B cell (primary cell): ENCODE measurements around the gene CBX5. TPM values are rescaled to one million over a fixed set of nuclear protein-coding genes. Genes with fewer than 3 reads are reported as not detected.
A peak's percentile ranks its signal among the peaks of the same experiment; 100 is the strongest.
"Not testable (repeated sequence)": the region's sequence is repeated elsewhere in the genome, so short reads cannot be mapped to it uniquely, and the experiment has no call there.

Experiments used
- ATAC-seq: fragments of 200-7000 bp; cut with Tn5 transposase; one replicate; pipeline ENCODE4 v1.10.0; 2021; ENCODE audit warnings: low read depth, mild to moderate bottlenecking, moderate number of reproducible peaks, moderate library complexity
- CTCF ChIA-PET: fragments of 350-600 bp; sonication (Branson Sonifier 250); formaldehyde crosslinking; loops from one replicate; lab custom pipeline; 2021; ENCODE audit warnings: antibody characterized with exemption, inconsistent platforms; lab: Charles Lee
- POLR2A ChIA-PET: fragments of 350-600 bp; sonication (Branson Sonifier 250); formaldehyde crosslinking; loops from one replicate; lab custom pipeline; 2021; ENCODE audit warnings: antibody characterized with exemption; lab: Charles Lee
- DNase-seq: peaks from one replicate; pipeline ENCODE4 v3.0.0; 2013
- H2AFZ ChIP-seq: 2 replicates; pipeline ENCODE4 v1.6.1; 2012; ENCODE audit warnings: mild to moderate bottlenecking, low read depth, low read length; ENCODE audit not compliant: insufficient read depth, poor library complexity, severe bottlenecking
- H3K27ac ChIP-seq, 2 donors: 1 replicate in 1 of 2; 2 replicates in 1 of 2; pipeline ENCODE4 v1.5.1; 2012 to 2013; ENCODE audit warnings: low read length in 2 of 2, mild to moderate bottlenecking in 2 of 2, moderate library complexity in 1 of 2
- H3K27me3 ChIP-seq, 4 experiments: fragments of 200-600 bp in 1 of 4; sonication (generic) in 1 of 4; replicated peaks in 1 of 4; 1 replicate in 2 of 4; 2 replicates in 2 of 4; pipeline versions ENCODE4 v1.6.1 to v1.7.0; 2013 to 2016; ENCODE audit warnings: low read length in 3 of 4, mild to moderate bottlenecking in 2 of 4, mixed read lengths in 1 of 4, moderate library complexity in 1 of 4; ENCODE audit not compliant: insufficient read depth in 4 of 4, control insufficient read depth in 3 of 4; ENCODE audit errors: control extremely low read depth in 1 of 4
- H3K36me3 ChIP-seq, 2 experiments: replicated peaks in 1 of 2; 1 replicate in 1 of 2; 2 replicates in 1 of 2; pipeline versions ENCODE4 v1.6.1 to v1.7.1; 2013; ENCODE audit warnings: low read length in 1 of 2; ENCODE audit not compliant: insufficient read depth in 2 of 2, control insufficient read depth in 1 of 2; ENCODE audit errors: control extremely low read depth in 1 of 2, extremely low read depth in 1 of 2
- H3K4me1 ChIP-seq, 2 donors: fragments of 200-600 bp in 1 of 2; sonication (generic) in 1 of 2; 1 replicate in 1 of 2; 2 replicates in 1 of 2; pipeline versions ENCODE4 v1.5.1 to v1.6.1; 2013 to 2017; ENCODE audit warnings: low read length in 2 of 2; ENCODE audit not compliant: control insufficient read depth in 2 of 2, insufficient read depth in 2 of 2
- H3K4me2 ChIP-seq: replicated peaks from 2 replicates; pipeline ENCODE3; 2012; ENCODE audit warnings: mild to moderate bottlenecking, low read depth, low read length; ENCODE audit not compliant: poor library complexity, severe bottlenecking
- H3K4me3 ChIP-seq, 5 experiments: fragments of 200-600 bp in 1 of 5; sonication (generic) in 1 of 5; 1 replicate in 3 of 5; 2 replicates in 2 of 5; pipeline versions ENCODE4 v1.5.1 to v1.7.0; 2011 to 2016; ENCODE audit warnings: low read length in 4 of 5, mild to moderate bottlenecking in 4 of 5, low read depth in 2 of 5, control low read depth in 1 of 5, moderate library complexity in 1 of 5; ENCODE audit not compliant: insufficient read depth in 1 of 5; ENCODE audit errors: control extremely low read depth in 1 of 5, extremely low read depth in 1 of 5
- H3K79me2 ChIP-seq: fragments of 200-600 bp; sonication (generic); one replicate; pipeline ENCODE4 v1.6.0; 2016; ENCODE audit warnings: low read length; ENCODE audit not compliant: control insufficient read depth, insufficient read depth
- H3K9ac ChIP-seq: fragments of 200-600 bp; sonication (generic); 2 replicates; pipeline ENCODE4 v1.6.1; 2017; ENCODE audit warnings: mild to moderate bottlenecking, low read length, moderate library complexity
- H3K9me3 ChIP-seq, 3 donors: one replicate each; pipeline versions ENCODE4 v1.6.1 to v1.7.1; 2013; ENCODE audit warnings: low read length in 2 of 3; ENCODE audit not compliant: control insufficient read depth in 2 of 3, insufficient read depth in 1 of 3; ENCODE audit errors: control extremely low read depth in 1 of 3
- H4K20me1 ChIP-seq: 2 replicates; pipeline ENCODE4 v1.6.0; 2012; ENCODE audit warnings: mild to moderate bottlenecking, low read length; ENCODE audit not compliant: insufficient read depth, control insufficient read depth, poor library complexity, severe bottlenecking
- H3K27ac Mint-ChIP-seq: one replicate; pipeline ENCODE4 v1.8.0; 2021; ENCODE audit warnings: mixed read lengths
- H3K27me3 Mint-ChIP-seq: one replicate; pipeline ENCODE4 v1.8.0; 2021; ENCODE audit warnings: mixed read lengths
- H3K4me1 Mint-ChIP-seq: one replicate; pipeline ENCODE4 v1.8.0; 2021; ENCODE audit warnings: mixed read lengths
- H3K4me3 Mint-ChIP-seq: one replicate; pipeline ENCODE4 v1.8.0; 2021; ENCODE audit warnings: mixed read lengths
- H3K9me3 Mint-ChIP-seq: one replicate; pipeline ENCODE4 v1.8.0; 2022; ENCODE audit warnings: mixed read lengths; ENCODE audit not compliant: insufficient read depth
- EZH2 ChIP-seq: IDR thresholded peaks from 2 replicates; pipeline ENCODE4 v1.6.1; 2012; ENCODE audit warnings: borderline replicate concordance, low read depth, mild to moderate bottlenecking, moderate library complexity, low read length; ENCODE audit not compliant: insufficient read depth, poor library complexity, severe bottlenecking
- WGBS: methylation state at CpG from one replicate; pipeline ENCODE4 v1.1.5; 2013; ENCODE audit warnings: missing lambda C conversion rate; ENCODE audit not compliant: insufficient coverage; 5-methylcytosine and 5-hydroxymethylcytosine counted together
- intact Hi-C: fragments of 100-400 bp; cut with micrococcal nuclease; formaldehyde crosslinking; loops from one replicate; pipeline ENCODE4 v1.10.0; 2022
- polyA plus RNA-seq: library from polyadenylated mRNA; depleted of rRNA; stranded (reverse); fragments of >200 nt; gene quantifications from 2 replicates; pipeline ENCODE4 v1.2.3, GENCODE V29; 2012
- total RNA-seq, 2 donors: library from RNA; stranded (reverse); fragments of 120-200 nt in 1 of 2; gene quantifications; 1 replicate in 1 of 2; 2 replicates in 1 of 2; pipeline versions ENCODE4 v1.2.3 to v1.2.4, GENCODE V29; 2013 to 2022
- TF ChIP-seq, protein P1 (sequence below): fragments of 200-600 bp; IDR thresholded peaks from one replicate; pipeline ENCODE4 v1.8.0; 2022; ENCODE audit warnings: antibody characterized with exemption, mild to moderate bottlenecking

Gene CBX5
- total and polyA plus RNA-seq, 2 donors (not counting 1 experiment from before 2014, with no cell fraction given) = 10.5 to 66.2 TPM

DNA sequence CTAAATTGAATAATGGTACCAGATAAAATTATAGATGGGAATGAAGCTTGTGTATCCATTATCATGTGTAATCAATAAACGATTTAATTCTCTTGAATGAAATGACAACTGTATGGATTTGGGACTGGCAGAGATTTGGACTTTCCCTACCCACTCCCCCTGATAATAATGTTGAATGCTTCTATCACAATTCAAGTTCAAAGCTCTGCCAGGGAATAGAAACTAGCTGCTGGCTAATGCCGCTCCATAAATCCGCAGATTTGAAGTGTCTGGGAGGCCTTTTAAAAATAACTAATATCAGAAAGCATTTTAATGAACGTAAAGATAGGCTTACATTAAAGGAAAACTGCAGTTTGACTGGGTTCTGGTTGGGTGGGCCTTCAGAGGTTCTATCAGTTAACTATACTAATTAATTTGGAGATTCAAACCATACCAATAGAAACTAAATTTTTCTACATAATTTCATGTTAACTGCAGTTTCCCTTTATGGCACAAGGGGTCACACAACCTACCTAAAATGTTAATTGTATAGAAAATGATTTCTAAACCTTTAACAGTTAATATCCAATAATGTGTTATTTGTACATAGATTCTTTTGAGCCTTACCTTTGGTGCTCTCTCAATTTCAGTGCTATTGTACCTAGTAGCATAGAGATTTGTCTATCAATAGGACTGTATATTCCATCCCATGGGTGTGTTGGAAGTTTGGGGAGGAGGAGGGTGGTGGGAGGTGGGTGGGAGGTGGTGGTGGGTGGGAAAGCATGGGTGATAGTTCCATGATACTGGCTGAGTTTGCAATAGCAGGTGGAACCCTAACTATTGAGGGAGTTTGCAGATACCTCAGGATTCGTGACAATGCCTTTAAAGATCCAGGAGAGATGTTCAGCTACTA, 5.5 kb upstream of the CBX5 start:
- H3K4me2 ChIP-seq = peak overlapping the region; percentile 36
- no peak overlapping the region for H3K9ac ChIP-seq
- H3K9me3 ChIP-seq = no peaks in the 10 kb centered on the region
- H3K4me1 ChIP-seq = peaks cover 51 to 59% of the 10 kb centered on the region in 2 donors
- H3K27me3 ChIP-seq = no peaks in the 10 kb centered on the region
- no peak overlapping the region for H2AFZ ChIP-seq
- TF ChIP-seq, protein P1, sequence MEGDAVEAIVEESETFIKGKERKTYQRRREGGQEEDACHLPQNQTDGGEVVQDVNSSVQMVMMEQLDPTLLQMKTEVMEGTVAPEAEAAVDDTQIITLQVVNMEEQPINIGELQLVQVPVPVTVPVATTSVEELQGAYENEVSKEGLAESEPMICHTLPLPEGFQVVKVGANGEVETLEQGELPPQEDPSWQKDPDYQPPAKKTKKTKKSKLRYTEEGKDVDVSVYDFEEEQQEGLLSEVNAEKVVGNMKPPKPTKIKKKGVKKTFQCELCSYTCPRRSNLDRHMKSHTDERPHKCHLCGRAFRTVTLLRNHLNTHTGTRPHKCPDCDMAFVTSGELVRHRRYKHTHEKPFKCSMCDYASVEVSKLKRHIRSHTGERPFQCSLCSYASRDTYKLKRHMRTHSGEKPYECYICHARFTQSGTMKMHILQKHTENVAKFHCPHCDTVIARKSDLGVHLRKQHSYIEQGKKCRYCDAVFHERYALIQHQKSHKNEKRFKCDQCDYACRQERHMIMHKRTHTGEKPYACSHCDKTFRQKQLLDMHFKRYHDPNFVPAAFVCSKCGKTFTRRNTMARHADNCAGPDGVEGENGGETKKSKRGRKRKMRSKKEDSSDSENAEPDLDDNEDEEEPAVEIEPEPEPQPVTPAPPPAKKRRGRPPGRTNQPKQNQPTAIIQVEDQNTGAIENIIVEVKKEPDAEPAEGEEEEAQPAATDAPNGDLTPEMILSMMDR = peak; percentile 57
- no peak for TF ChIP-seq EZH2
- ATAC-seq (no peak), DNase-seq (no peak)
- peaks cover 46% of the 10 kb centered on the region for H4K20me1 ChIP-seq
- H3K4me3 ChIP-seq = no peak overlapping the region
- peak overlapping the region; percentile 5 for H3K4me3 Mint-ChIP-seq
- H3K27ac Mint-ChIP-seq = no peak overlapping the region
- peaks cover 64% of the 10 kb centered on the region for H3K4me1 Mint-ChIP-seq
- no peaks in the 10 kb centered on the region for H3K9me3 Mint-ChIP-seq
- H3K36me3 ChIP-seq = peaks cover 2 to 73% of the 10 kb centered on the region in 2 experiments
- ChIA-PET CTCF (interaction anchor here (0.8 to 2.3 kb wide), 8 partner anchors 9 to 95 kb away, joined by 3 to 12 read pairs (median 3); partner anchors contain the start of gene COPZ1), POLR2A (interaction anchor here (1.0 to 1.3 kb wide), 2 partner anchors 39 to 74 kb away, joined by 3 read pairs; partner anchors contain the start of gene COPZ1)
- intact Hi-C loops = no loop called here
- H3K79me2 ChIP-seq = peaks cover 29% of the 10 kb centered on the region
- 100% methylated on average over 1 of the region's 5 CpGs for WGBS
- no peaks in the 10 kb centered on the region for H3K27me3 Mint-ChIP-seq
- H3K27ac ChIP-seq = peak overlapping the region in 1 of 2 donors; percentile 17

DNA sequence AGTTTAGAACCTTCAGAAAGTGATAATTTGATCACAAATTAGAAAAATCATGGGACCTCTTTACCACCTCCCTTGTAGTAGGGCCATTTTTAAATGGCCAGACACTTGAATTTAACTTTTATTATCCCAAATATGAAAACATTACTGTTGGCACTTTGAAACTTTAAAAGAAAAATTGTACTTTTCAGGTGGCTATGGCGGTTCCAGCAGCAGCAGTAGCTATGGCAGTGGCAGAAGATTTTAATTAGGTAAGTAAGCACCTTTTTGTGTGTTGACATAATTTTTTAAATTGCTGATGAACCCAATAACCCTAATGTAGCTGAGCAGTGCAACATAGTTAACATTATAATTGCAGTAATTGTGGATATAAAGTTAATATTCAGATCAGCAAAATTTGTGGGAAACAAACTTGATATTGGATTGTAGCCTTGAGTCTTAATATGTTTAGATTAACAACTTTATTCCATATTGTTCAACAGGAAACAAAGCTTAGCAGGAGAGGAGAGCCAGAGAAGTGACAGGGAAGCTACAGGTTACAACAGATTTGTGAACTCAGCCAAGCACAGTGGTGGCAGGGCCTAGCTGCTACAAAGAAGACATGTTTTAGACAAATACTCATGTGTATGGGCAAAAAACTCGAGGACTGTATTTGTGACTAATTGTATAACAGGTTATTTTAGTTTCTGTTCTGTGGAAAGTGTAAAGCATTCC, 4.3 kb upstream of the CBX5 start:
- not testable (repeated sequence) for DNase-seq, ATAC-seq, H3K9me3 Mint-ChIP-seq, H3K27ac Mint-ChIP-seq, H3K4me3 ChIP-seq, H3K27me3 ChIP-seq, H3K9me3 ChIP-seq, H3K27ac ChIP-seq, H3K9ac ChIP-seq, H3K27me3 Mint-ChIP-seq, H2AFZ ChIP-seq
- peak overlapping the region; percentile 93 for H3K4me2 ChIP-seq
- WGBS = 20% methylated on average over 1 of the region's 2 CpGs
- intact Hi-C loops = loop anchor here (5.0 kb wide), 1 partner anchor 277 kb away; the partner anchor contains the start of gene HOXC8
- H3K4me3 Mint-ChIP-seq = peak overlapping the region; percentile 46
- CTCF ChIA-PET = interaction anchor here (0.7 to 2.1 kb wide), 7 partner anchors 9 to 50 kb away, joined by 3 to 9 read pairs (median 3); partner anchors contain the start of gene COPZ1
- peaks cover 2 to 70% of the 10 kb centered on the region in 2 experiments for H3K36me3 ChIP-seq
- H3K79me2 ChIP-seq = peaks cover 29% of the 10 kb centered on the region
- peaks cover 44 to 47% of the 10 kb centered on the region in 2 donors for H3K4me1 ChIP-seq
- H3K4me1 Mint-ChIP-seq = peaks cover 56% of the 10 kb centered on the region
- H4K20me1 ChIP-seq = peaks cover 46% of the 10 kb centered on the region
- POLR2A ChIA-PET = interaction anchor here (1.3 kb wide), 1 partner anchor 41 kb away, joined by 3 read pairs; the partner anchor contains the start of gene COPZ1
